ENCODE measurements around the gene VIL1. TPM values are rescaled to one million over a fixed set of nuclear protein-coding genes. Genes with fewer than 3 reads are reported as not detected.

Gene VIL1
- total and polyA plus RNA-seq, 2 of the 13 experiments (the other 11 are each of a cell fraction or from before 2014, with no cell fraction given) = 287 to 301 TPM

DNA sequence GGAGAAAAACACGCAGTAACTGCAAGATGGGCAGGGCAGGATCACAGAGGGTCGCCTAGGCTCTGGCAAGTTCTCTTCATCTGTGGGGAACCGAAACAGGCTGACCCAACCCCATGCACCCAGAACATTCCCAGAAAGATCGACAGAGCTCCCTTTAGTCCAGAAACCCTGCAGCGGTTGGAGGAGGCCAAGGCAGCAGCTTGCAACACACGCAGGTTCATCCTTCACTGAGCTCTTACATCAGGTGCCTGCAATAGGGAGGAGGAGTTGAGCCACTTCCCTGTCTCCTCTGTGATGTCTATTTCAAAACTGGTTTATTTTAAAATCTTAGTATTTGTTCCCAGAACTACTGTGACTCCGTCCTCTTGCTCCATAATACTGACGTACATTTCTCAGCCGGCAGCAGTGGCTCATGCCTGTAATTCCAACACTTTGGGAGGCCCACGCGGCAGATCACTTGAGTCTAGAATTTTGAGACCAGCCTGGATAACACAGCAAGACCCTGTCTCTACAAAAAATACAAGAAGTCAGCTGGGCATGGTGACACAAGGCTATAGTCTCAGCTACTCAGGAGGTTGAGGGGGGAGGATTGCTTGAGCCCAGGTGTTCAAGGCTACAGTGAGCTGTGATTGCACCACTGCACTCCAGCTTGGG, 48.4 kb upstream of the VIL1 start:
- in situ Hi-C loops (cut with HindIII; ENCODE audit: extremely low pct_ligation_motif_present, low pct_unique_long_range_greater_than_20kb) (no loop called here), intact Hi-C loops (cut with micrococcal nuclease; ENCODE audit: unreplicated experiment) (loop anchor here (1.0 kb wide), 1 partner anchor 16 kb away; no protein-coding TSS in a partner anchor)
- peak; percentile 34 for FAIRE-seq
- DNase-seq (ENCODE audit: low spot score) = peak; percentile 57
- no peaks in the 10 kb centered on the region for H4K20me1 ChIP-seq (ENCODE audit: insufficient read depth, low read length)
- H3K4me3 ChIP-seq (replicated peaks in 1 of 3; ENCODE audit: insufficient read depth in 1 of 3, low read depth in 2 of 3, low read length in 3 of 3) = peak overlapping the region in 1 of 3 experiments; percentile 0; a peak in 1 of 6 replicates
- 3% methylated on average over 11 of the region's 11 CpGs for WGBS (ENCODE audit: low lambda C conversion rate)
- no TSS peak for BruUV-seq (replicated peaks)
- no peak overlapping the region for H2AFZ ChIP-seq (ENCODE audit: low read length)
- no peaks in the 10 kb centered on the region for H3K79me2 ChIP-seq (ENCODE audit: insufficient read depth, low read length)
- no peak overlapping the region for H3K27ac ChIP-seq (ENCODE audit: extremely low read length, insufficient read depth, low read length)
- H3K9me3 ChIP-seq (ENCODE audit: low read length) = no peaks in the 10 kb centered on the region
- H3K4me1 ChIP-seq (ENCODE audit: insufficient read depth, low read length) = peaks cover 49% of the 10 kb centered on the region
- CTCF ChIA-PET (ENCODE audit: low intra/inter-chr PET ratio, low total read pairs) = no interaction called here
- peak overlapping the region; percentile 63 for H3K4me2 ChIP-seq (ENCODE audit: low read depth, low read length)
- ATAC-seq = peak; percentile 69
- H3K27me3 ChIP-seq (ENCODE audit: control insufficient read depth in 1 of 2, insufficient read depth in 2 of 2, low read length in 2 of 2) = peaks cover 2% of the 10 kb centered on the region in 2 experiments; a peak in 2 of 5 replicates
- H3K9ac ChIP-seq (ENCODE audit: insufficient read depth, low read depth, low read length) = no peak overlapping the region
- POLR2A ChIA-PET = interaction anchor here (0.7 to 1.9 kb wide), 8 partner anchors 13 to 83 kb away, joined by 3 to 11 read pairs (median 4); partner anchors contain the start of gene CATIP
- no peaks in the 10 kb centered on the region for H3K36me3 ChIP-seq (replicated peaks in 1 of 2; ENCODE audit: control insufficient read depth in 1 of 2, insufficient read depth in 2 of 2, low read length in 2 of 2)
- TF ChIP-seq ZBTB44 (CRISPR knock-in tag; IDR thresholded peaks at IDR 0.05) = no peak
- peak; percentile 21; the same call in 1 of the 2 replicates for TF ChIP-seq CREM (IDR thresholded peaks at IDR 0.05)
- no peak for TF ChIP-seq CREM (CRISPR knock-in tag; IDR thresholded peaks at IDR 0.05)
- TF ChIP-seq AHDC1 (CRISPR knock-in tag; IDR thresholded peaks at IDR 0.05; ENCODE audit: borderline replicate concordance) = 0 out of 2 replicates have a peak, but pooled peaks have one; percentile 16
- TF ChIP-seq ZNF749 (CRISPR knock-in tag; IDR thresholded peaks at IDR 0.05; ENCODE audit: borderline replicate concordance) = no peak
- no peak for TF ChIP-seq PAX8 (CRISPR knock-in tag; IDR thresholded peaks at IDR 0.05; ENCODE audit: borderline replicate concordance)
- no peak for TF ChIP-seq MNT (IDR thresholded peaks at IDR 0.05)
- no peak for TF ChIP-seq CCDC6 (CRISPR knock-in tag; IDR thresholded peaks at IDR 0.05)
- no peak for TF ChIP-seq ZNF644 (CRISPR knock-in tag; IDR thresholded peaks at IDR 0.05; ENCODE audit: low read depth)
- no peak for TF ChIP-seq HOXA3 (CRISPR knock-in tag; IDR thresholded peaks at IDR 0.05)

All from HepG2 (cell line).